SJSA1 (cell line): ENCODE results near the gene OR6Q1. TPM values are rescaled to one million over a fixed set of nuclear protein-coding genes. Genes with fewer than 3 reads are reported as not detected.
A peak's percentile ranks its signal among the peaks of the same experiment; 100 is the strongest.

Experiments used
- DNase-seq, 2 experiments: peaks; one replicate each; pipeline ENCODE4 v3.0.0-alpha.2; 2015 to 2020; ENCODE audit warnings: low spot score in 2 of 2, low read depth in 1 of 2
- H3K27ac ChIP-seq: fragments of 250-450 bp; sonication (Bioruptor Pico); 2 replicates; pipeline ENCODE4 v1.5.1; 2020; ENCODE audit warnings: mild to moderate bottlenecking, moderate library complexity
- H3K27me3 ChIP-seq: fragments of 250-450 bp; sonication (Bioruptor Pico); replicated peaks from 2 replicates; pipeline ENCODE4 v1.5.1; 2020; ENCODE audit warnings: mild to moderate bottlenecking, moderate library complexity
- H3K36me3 ChIP-seq: fragments of 250-450 bp; sonication (Bioruptor Pico); 2 replicates; pipeline ENCODE4 v1.5.1; 2020; ENCODE audit warnings: mild to moderate bottlenecking
- H3K4me1 ChIP-seq: fragments of 250-450 bp; sonication (Bioruptor Pico); replicated peaks from 2 replicates; pipeline ENCODE4 v1.6.1; 2021; ENCODE audit warnings: mild to moderate bottlenecking
- H3K4me3 ChIP-seq: fragments of 250-450 bp; sonication (Bioruptor Pico); 2 replicates; pipeline ENCODE4 v1.5.1; 2020; ENCODE audit warnings: mild to moderate bottlenecking
- H3K9me3 ChIP-seq: fragments of 250-450 bp; sonication (Bioruptor Pico); replicated peaks from 2 replicates; pipeline ENCODE4 v1.5.1; 2020; ENCODE audit warnings: mild to moderate bottlenecking
- total RNA-seq: library from RNA; depleted of rRNA; stranded (reverse); fragments of >200 nt; shearing (Covaris generic); gene quantifications from 2 replicates; pipeline ENCODE4 v1.2.3, GENCODE V29; 2014

The OR6Q1 gene
- total RNA-seq, 1 experiment from 2014 or later = not detected

- H3K27me3 ChIP-seq = no peaks in the 10 kb centered on the region
- no peaks in the 10 kb centered on the region for H3K9me3 ChIP-seq
- DNase-seq = peak in 1 of 2 experiments; percentile 17
- H3K4me3 ChIP-seq = no peak overlapping the region
- no peaks in the 10 kb centered on the region for H3K36me3 ChIP-seq
- H3K27ac ChIP-seq = no peak overlapping the region
- H3K4me1 ChIP-seq = peaks cover 13% of the 10 kb centered on the region; the same call in 1 of the 2 replicates
Measured at GRCh38 chr11:58027341-58027740, 3.4 kb upstream of the OR6Q1 start.

- Histone ChIP-seq H3K27me3 (no peaks in the 10 kb centered on the region), H3K27ac (0 out of 2 replicates have a peak overlapping the region, but pooled peaks have one; percentile 16), H3K36me3 (no peaks in the 10 kb centered on the region), H3K4me1 (peaks cover 13% of the 10 kb centered on the region; the same call in 1 of the 2 replicates), H3K4me3 (no peak overlapping the region), H3K9me3 (no peaks in the 10 kb centered on the region)
- peak in 1 of 2 experiments; percentile 25 for DNase-seq
Measured at GRCh38 chr11:58028687-58029411, 1.9 kb upstream of the OR6Q1 start.

GRCh38 chr11:58034471-58034870 lies 3.7 kb downstream of the OR6Q1 start:
- no peaks in the 10 kb centered on the region for H3K36me3 ChIP-seq
- no peaks in the 10 kb centered on the region for H3K4me1 ChIP-seq
- no peak for DNase-seq
- H3K9me3 ChIP-seq = no peaks in the 10 kb centered on the region; the same call in 1 of the 2 replicates
- no peak overlapping the region for H3K27ac ChIP-seq
- H3K27me3 ChIP-seq = no peaks in the 10 kb centered on the region
- H3K4me3 ChIP-seq = no peak overlapping the region

GRCh38 chr11:58039589-58039988 lies 8.8 kb downstream of the OR6Q1 start:
- H3K27me3 ChIP-seq = no peaks in the 10 kb centered on the region
- H3K36me3 ChIP-seq = no peaks in the 10 kb centered on the region
- H3K9me3 ChIP-seq = no peaks in the 10 kb centered on the region; the same call in 1 of the 2 replicates
- no peak overlapping the region for H3K4me3 ChIP-seq
- DNase-seq = no peak
- H3K27ac ChIP-seq = no peak overlapping the region
- H3K4me1 ChIP-seq = no peaks in the 10 kb centered on the region

- DNase-seq = no peak
- Histone ChIP-seq H3K27ac (no peak overlapping the region), H3K36me3 (no peaks in the 10 kb centered on the region), H3K27me3 (no peaks in the 10 kb centered on the region), H3K4me1 (no peaks in the 10 kb centered on the region), H3K9me3 (no peaks in the 10 kb centered on the region; the same call in 1 of the 2 replicates), H3K4me3 (no peak overlapping the region)
Measured at GRCh38 chr11:58043379-58043778, 12.6 kb downstream of the OR6Q1 start.

- no peak overlapping the region for H3K4me3 ChIP-seq
- H3K9me3 ChIP-seq = no peaks in the 10 kb centered on the region; the same call in 1 of the 2 replicates
- DNase-seq = no peak
- no peaks in the 10 kb centered on the region for H3K36me3 ChIP-seq
- H3K27me3 ChIP-seq = no peaks in the 10 kb centered on the region
- H3K4me1 ChIP-seq = no peaks in the 10 kb centered on the region
- H3K27ac ChIP-seq = no peak overlapping the region
Measured at GRCh38 chr11:58046231-58046630, 15.5 kb downstream of the OR6Q1 start.

- no peaks in the 10 kb centered on the region for H3K36me3 ChIP-seq
- H3K9me3 ChIP-seq = no peaks in the 10 kb centered on the region; the same call in 1 of the 2 replicates
- H3K4me1 ChIP-seq = no peaks in the 10 kb centered on the region
- H3K4me3 ChIP-seq = no peak overlapping the region
- H3K27me3 ChIP-seq = no peaks in the 10 kb centered on the region
- no peak overlapping the region for H3K27ac ChIP-seq
- no peak for DNase-seq
Measured at GRCh38 chr11:58047818-58048217, 17.1 kb downstream of the OR6Q1 start.

GRCh38 chr11:58055806-58056401 lies 25.2 kb downstream of the OR6Q1 start:
- no peak for DNase-seq
- Histone ChIP-seq H3K4me3 (no peak overlapping the region), H3K9me3 (no peaks in the 10 kb centered on the region), H3K36me3 (no peaks in the 10 kb centered on the region), H3K27me3 (no peaks in the 10 kb centered on the region), H3K4me1 (peaks cover 24% of the 10 kb centered on the region), H3K27ac (no peak overlapping the region)

- no peak for DNase-seq
- H3K27me3 ChIP-seq = no peaks in the 10 kb centered on the region
- H3K36me3 ChIP-seq = no peaks in the 10 kb centered on the region
- H3K27ac ChIP-seq = no peak overlapping the region; the same call in 1 of the 2 replicates
- H3K9me3 ChIP-seq = no peaks in the 10 kb centered on the region
- H3K4me3 ChIP-seq = no peak overlapping the region
- peaks cover 28% of the 10 kb centered on the region for H3K4me1 ChIP-seq
Measured at GRCh38 chr11:58057481-58057880, 26.7 kb downstream of the OR6Q1 start.

- H3K4me1 ChIP-seq = peaks cover 28% of the 10 kb centered on the region
- H3K27me3 ChIP-seq = no peaks in the 10 kb centered on the region
- H3K4me3 ChIP-seq = no peak overlapping the region
- H3K36me3 ChIP-seq = no peaks in the 10 kb centered on the region
- no peaks in the 10 kb centered on the region for H3K9me3 ChIP-seq
- H3K27ac ChIP-seq = peak overlapping the region; percentile 96
- DNase-seq = no peak
Measured at GRCh38 chr11:58058276-58059006, 27.7 kb downstream of the OR6Q1 start.

- H3K4me3 ChIP-seq = no peak overlapping the region
- H3K4me1 ChIP-seq = peaks cover 28% of the 10 kb centered on the region
- H3K9me3 ChIP-seq = no peaks in the 10 kb centered on the region
- peak; percentile 75 to 89 for DNase-seq
- no peaks in the 10 kb centered on the region for H3K36me3 ChIP-seq
- no peaks in the 10 kb centered on the region for H3K27me3 ChIP-seq
- peak overlapping the region; percentile 96 for H3K27ac ChIP-seq
Measured at GRCh38 chr11:58059007-58059350, 28.2 kb downstream of the OR6Q1 start.

GRCh38 chr11:58060535-58060934 lies 29.8 kb downstream of the OR6Q1 start:
- Histone ChIP-seq H3K9me3 (no peaks in the 10 kb centered on the region), H3K36me3 (no peaks in the 10 kb centered on the region), H3K27me3 (no peaks in the 10 kb centered on the region), H3K4me1 (peaks cover 28% of the 10 kb centered on the region), H3K27ac (no peak overlapping the region), H3K4me3 (no peak overlapping the region)
- no peak for DNase-seq

GRCh38 chr11:58060939-58061672 lies 30.4 kb downstream of the OR6Q1 start:
- Histone ChIP-seq H3K9me3 (no peaks in the 10 kb centered on the region), H3K27me3 (no peaks in the 10 kb centered on the region), H3K4me3 (no peak overlapping the region), H3K36me3 (no peaks in the 10 kb centered on the region), H3K27ac (no peak overlapping the region), H3K4me1 (peaks cover 28% of the 10 kb centered on the region)
- peak in 1 of 2 experiments; percentile 11 for DNase-seq
